HL-60 (cell line): ENCODE measurements around the gene TMEM258.

Experiments used
- CTCF ChIP-seq: IDR thresholded peaks from one replicate; pipeline ENCODE4 v1.5.1; 2011; ENCODE audit warnings: low read length, control low read depth, inconsistent platforms; ENCODE audit not compliant: insufficient read depth
- GABPA ChIP-seq: IDR thresholded peaks from 2 replicates; pipeline ENCODE4 v1.6.1; 2012; ENCODE audit warnings: low read depth
- POLR2AphosphoS5 ChIP-seq: IDR thresholded peaks from 2 replicates; pipeline ENCODE4 v1.6.1; 2012; ENCODE audit warnings: low read depth

- TF ChIP-seq CTCF (no peak), POLR2AphosphoS5 (no peak), GABPA (no peak)
Observed at GRCh38 chr11:61812736-61813411, 20.5 kb upstream of the TMEM258 start.
